Measurements from ENCODE around the gene KIF3A. TPM values are rescaled to one million over a fixed set of nuclear protein-coding genes. Genes with fewer than 3 reads are reported as not detected.

The KIF3A gene
- total RNA-seq (ENCODE audit: low replicate concordance) = 12.7 and 29.2 TPM in 2 replicates

DNA sequence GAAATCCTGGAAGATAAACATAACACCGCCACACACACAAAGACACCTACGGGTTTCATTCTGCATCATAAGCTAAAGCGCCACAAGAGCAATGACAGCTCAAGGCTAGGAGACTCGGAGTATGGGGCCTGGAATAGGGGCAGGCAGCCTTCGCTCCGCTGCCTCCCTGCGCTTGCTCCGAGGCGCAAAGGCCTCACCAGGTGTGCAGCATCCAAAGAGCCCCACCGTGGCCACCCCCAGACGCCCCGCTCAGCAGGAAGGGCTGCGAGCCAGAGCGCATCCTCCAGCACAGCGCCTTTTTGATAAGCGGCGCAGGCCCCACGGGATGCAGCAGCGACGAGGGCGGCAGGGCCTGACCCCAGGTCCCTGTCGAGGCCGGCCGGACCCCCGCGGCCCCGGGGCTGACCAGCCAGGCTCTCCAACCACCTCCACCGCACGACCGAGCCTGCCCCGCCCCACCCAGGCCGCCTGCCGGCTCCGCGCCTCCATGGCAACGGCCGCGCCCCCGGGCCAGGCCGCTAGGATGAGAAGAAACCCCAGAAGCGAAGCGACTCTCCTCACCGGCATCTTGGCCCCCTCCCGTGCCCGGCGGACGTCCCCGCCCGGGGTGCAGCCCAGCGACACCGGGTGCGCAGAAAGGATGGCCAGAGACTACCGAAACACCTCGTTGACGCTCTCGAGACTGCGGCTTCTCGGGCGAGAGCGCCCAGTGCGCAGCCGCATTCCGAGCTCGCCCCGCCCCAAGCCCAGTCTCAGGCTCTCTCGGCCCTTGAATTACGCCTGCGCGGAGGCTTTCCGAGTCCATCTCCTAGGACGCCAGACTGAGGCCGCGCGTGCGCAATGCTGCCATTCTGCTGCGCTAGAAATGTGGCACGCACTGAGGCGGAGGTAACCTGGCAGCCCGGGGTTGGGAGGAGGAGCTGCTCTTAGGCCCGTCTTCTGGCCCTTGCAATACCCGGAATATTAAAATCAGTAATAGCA is at the start of gene KIF3A:
TSS of gene KIF3A (minus strand) at position 694 of the 981 bp plus-strand sequence. CDS start at position 567, 127 bp downstream.
- DNase-seq (ENCODE audit: low read depth) = peak; percentile 96
- peak within 1 kb of the TSS; percentile 90 for H3K4me3 ChIP-seq (ENCODE audit: low read depth, low read length)
- TF ChIP-seq, protein P1, sequence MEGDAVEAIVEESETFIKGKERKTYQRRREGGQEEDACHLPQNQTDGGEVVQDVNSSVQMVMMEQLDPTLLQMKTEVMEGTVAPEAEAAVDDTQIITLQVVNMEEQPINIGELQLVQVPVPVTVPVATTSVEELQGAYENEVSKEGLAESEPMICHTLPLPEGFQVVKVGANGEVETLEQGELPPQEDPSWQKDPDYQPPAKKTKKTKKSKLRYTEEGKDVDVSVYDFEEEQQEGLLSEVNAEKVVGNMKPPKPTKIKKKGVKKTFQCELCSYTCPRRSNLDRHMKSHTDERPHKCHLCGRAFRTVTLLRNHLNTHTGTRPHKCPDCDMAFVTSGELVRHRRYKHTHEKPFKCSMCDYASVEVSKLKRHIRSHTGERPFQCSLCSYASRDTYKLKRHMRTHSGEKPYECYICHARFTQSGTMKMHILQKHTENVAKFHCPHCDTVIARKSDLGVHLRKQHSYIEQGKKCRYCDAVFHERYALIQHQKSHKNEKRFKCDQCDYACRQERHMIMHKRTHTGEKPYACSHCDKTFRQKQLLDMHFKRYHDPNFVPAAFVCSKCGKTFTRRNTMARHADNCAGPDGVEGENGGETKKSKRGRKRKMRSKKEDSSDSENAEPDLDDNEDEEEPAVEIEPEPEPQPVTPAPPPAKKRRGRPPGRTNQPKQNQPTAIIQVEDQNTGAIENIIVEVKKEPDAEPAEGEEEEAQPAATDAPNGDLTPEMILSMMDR (IDR thresholded peaks at IDR 0.05; ENCODE audit: insufficient read depth, low read length) = peak; percentile 12

DNA sequence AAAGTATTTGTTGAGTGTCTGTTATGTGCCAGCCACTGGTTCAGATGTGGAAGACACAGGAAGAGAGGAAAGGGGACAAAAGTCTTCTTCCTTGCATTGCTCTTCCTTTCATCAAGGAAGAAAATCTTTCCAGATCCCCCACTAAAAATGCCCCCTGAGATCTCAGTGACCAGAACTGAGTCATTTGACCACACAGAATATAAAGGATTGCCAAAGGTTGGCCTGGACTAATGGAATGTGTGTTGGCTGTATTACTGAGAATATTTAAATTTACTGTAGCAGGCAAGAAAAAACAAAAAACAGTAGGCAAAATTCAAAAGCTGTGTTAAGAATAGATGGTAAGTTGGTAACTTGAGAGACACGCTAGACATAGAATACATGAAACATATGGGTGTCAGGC is 49.7 kb upstream of the KIF3A start:
- TF ChIP-seq, protein P1 (IDR thresholded peaks at IDR 0.05; ENCODE audit: insufficient read depth, low read length) = no peak
- no peak overlapping the region for H3K4me3 ChIP-seq (ENCODE audit: low read depth, low read length)
- DNase-seq (ENCODE audit: low read depth) = peak; percentile 71

DNA sequence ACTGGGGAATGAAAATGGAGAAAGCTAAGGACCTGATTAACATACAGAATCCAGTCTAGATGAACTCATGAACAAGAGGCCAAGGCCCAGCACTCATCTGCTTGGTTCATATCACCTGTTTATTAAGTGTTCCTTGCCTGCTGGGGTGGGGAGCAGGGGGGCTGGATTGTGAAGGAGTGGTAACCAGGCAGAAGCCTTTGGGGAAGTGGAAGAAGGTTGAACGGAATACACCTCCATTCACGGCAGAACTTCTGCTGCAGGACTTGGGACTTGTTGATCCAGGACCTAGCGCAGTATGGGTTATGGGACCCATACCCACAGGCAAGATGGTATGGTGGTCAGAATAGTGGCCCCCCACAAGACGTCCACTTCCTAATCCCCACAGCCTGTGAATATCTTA is 48.5 kb upstream of the KIF3A start:
- no peak overlapping the region for H3K4me3 ChIP-seq (ENCODE audit: low read depth, low read length)
- no peak for DNase-seq (ENCODE audit: low read depth)
- TF ChIP-seq, protein P1 (IDR thresholded peaks at IDR 0.05; ENCODE audit: insufficient read depth, low read length) = no peak

DNA sequence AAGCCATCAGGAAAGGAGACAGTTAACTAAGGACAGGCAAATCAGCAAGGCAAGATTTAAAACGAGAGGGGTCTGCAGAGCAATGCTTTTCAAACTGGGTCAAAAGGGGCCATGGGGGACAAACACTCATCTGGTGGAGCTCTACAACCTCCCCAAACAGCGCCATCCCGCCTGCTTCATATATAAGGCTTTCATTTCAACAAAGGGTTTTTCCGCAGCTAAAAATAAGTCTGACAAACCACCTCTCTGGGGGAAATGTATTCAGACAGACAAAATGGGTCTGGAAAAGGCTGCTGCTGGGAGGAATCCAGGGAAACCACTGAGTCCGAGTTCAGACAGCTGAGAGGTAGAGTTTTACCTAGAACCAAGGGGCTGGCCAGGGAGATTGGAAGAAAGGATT is 48.0 kb upstream of the KIF3A start:
- TF ChIP-seq, protein P1 (IDR thresholded peaks at IDR 0.05; ENCODE audit: insufficient read depth, low read length) = no peak
- DNase-seq (ENCODE audit: low read depth) = no peak
- H3K4me3 ChIP-seq (ENCODE audit: low read depth, low read length) = no peak overlapping the region

DNA sequence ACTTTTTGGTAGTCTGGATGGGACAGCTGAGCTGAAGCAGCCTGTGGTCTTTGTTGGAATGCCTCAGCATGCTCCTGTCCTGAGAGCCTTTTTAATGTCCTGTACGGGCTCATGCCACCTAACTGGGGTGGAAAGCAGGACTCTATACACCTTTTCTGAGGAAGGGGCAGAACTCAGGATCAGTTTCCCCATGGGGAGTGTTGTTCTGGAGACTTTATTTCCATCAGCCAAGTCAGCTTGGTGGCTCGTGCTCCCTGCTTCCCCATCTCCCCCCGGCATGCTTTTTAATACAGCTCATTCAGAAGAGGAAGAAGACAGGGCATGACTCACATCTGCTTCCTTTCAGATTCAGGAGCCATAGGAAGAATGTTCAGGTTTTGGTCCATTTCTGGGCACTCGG is 44.8 kb upstream of the KIF3A start:
- TF ChIP-seq, protein P1 (IDR thresholded peaks at IDR 0.05; ENCODE audit: insufficient read depth, low read length) = no peak
- no peak overlapping the region for H3K4me3 ChIP-seq (ENCODE audit: low read depth, low read length)
- DNase-seq (ENCODE audit: low read depth) = peak; percentile 38

DNA sequence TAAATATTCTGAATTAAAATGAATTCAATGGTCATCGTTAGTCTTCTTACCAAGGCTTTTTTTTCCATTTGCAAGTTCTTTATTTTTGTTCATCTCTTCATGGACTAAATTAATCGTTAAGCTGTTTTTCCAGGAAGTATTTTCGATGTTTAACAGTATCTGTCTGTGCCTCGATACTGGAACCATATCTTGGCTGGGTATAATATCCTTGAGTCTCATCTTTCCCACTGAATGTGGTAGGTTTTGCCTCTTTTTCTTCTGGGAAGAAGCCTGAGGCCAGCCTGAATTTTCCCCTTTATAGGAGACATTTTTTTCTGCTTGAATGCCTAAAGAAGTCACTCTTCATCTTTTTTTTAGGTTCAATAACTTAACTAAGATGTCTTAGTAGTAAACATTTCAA is 43.7 kb upstream of the KIF3A start:
- DNase-seq (ENCODE audit: low read depth) = no peak
- TF ChIP-seq, protein P1 (IDR thresholded peaks at IDR 0.05; ENCODE audit: insufficient read depth, low read length) = no peak
- no peak overlapping the region for H3K4me3 ChIP-seq (ENCODE audit: low read depth, low read length)

Data from fibroblast of the aortic adventitia (primary cell).